GM23338 (cell line): ENCODE measurements around the gene CLPTM1L.

Source experiments
- CREB1 ChIP-seq: fragments of 250-450 bp; sonication (Bioruptor Pico); IDR thresholded peaks from 2 replicates; pipeline ENCODE4 v1.5.0; 2020; ENCODE audit warnings: low read depth, mild to moderate bottlenecking, moderate library complexity
- EZH2 ChIP-seq: fragments of 200-600 bp; sonication (generic); IDR thresholded peaks from one replicate; pipeline ENCODE4 v1.8.0; 2017; ENCODE audit warnings: antibody characterized with exemption, mild to moderate bottlenecking, low read depth; ENCODE audit not compliant: unreplicated experiment
- EZH2phosphoT487 ChIP-seq: fragments of 200-600 bp; sonication (generic); IDR thresholded peaks from one replicate; pipeline ENCODE4 v1.8.1; 2018; ENCODE audit warnings: antibody characterized with exemption; ENCODE audit not compliant: unreplicated experiment
- JUNB ChIP-seq: IDR thresholded peaks from one replicate; pipeline ENCODE4 v1.6.1; 2016; ENCODE audit warnings: antibody characterized with exemption; ENCODE audit not compliant: unreplicated experiment
- POLR2AphosphoS5 ChIP-seq: IDR thresholded peaks from 2 replicates; pipeline ENCODE4 v1.6.1; 2016; ENCODE audit warnings: antibody characterized with exemption, low read depth
- STAT1 ChIP-seq: IDR thresholded peaks from one replicate; pipeline ENCODE4 v1.6.1; 2016; ENCODE audit warnings: antibody characterized with exemption; ENCODE audit not compliant: unreplicated experiment
- ZNF114 ChIP-seq: fragments of 250-450 bp; sonication (Bioruptor Pico); IDR thresholded peaks from 2 replicates; pipeline ENCODE4 v1.5.0; 2020; ENCODE audit warnings: mild to moderate bottlenecking, moderate library complexity
- TF ChIP-seq, protein P1 (sequence below), 2 experiments: fragments of 200-600 bp in 1 of 2; sonication (generic) in 1 of 2; conservative IDR thresholded peaks; 2 replicates each; pipeline versions ENCODE4 v1.5.1 to v1.6.1; 2016 to 2017; ENCODE audit warnings: antibody characterized with exemption in 2 of 2, low read depth in 2 of 2, mild to moderate bottlenecking in 2 of 2, moderate library complexity in 1 of 2
- TF ChIP-seq, protein P2 (sequence below): IDR thresholded peaks from one replicate; pipeline ENCODE4 v1.6.1; 2018; ENCODE audit warnings: antibody characterized with exemption; ENCODE audit not compliant: unreplicated experiment

- TF ChIP-seq, protein P1, sequence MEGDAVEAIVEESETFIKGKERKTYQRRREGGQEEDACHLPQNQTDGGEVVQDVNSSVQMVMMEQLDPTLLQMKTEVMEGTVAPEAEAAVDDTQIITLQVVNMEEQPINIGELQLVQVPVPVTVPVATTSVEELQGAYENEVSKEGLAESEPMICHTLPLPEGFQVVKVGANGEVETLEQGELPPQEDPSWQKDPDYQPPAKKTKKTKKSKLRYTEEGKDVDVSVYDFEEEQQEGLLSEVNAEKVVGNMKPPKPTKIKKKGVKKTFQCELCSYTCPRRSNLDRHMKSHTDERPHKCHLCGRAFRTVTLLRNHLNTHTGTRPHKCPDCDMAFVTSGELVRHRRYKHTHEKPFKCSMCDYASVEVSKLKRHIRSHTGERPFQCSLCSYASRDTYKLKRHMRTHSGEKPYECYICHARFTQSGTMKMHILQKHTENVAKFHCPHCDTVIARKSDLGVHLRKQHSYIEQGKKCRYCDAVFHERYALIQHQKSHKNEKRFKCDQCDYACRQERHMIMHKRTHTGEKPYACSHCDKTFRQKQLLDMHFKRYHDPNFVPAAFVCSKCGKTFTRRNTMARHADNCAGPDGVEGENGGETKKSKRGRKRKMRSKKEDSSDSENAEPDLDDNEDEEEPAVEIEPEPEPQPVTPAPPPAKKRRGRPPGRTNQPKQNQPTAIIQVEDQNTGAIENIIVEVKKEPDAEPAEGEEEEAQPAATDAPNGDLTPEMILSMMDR (conservative IDR thresholded peaks at IDR 0.05; ENCODE audit: low read depth in 2 of 2), result no peak
- TF ChIP-seq STAT1, result no peak
- TF ChIP-seq, protein P2, sequence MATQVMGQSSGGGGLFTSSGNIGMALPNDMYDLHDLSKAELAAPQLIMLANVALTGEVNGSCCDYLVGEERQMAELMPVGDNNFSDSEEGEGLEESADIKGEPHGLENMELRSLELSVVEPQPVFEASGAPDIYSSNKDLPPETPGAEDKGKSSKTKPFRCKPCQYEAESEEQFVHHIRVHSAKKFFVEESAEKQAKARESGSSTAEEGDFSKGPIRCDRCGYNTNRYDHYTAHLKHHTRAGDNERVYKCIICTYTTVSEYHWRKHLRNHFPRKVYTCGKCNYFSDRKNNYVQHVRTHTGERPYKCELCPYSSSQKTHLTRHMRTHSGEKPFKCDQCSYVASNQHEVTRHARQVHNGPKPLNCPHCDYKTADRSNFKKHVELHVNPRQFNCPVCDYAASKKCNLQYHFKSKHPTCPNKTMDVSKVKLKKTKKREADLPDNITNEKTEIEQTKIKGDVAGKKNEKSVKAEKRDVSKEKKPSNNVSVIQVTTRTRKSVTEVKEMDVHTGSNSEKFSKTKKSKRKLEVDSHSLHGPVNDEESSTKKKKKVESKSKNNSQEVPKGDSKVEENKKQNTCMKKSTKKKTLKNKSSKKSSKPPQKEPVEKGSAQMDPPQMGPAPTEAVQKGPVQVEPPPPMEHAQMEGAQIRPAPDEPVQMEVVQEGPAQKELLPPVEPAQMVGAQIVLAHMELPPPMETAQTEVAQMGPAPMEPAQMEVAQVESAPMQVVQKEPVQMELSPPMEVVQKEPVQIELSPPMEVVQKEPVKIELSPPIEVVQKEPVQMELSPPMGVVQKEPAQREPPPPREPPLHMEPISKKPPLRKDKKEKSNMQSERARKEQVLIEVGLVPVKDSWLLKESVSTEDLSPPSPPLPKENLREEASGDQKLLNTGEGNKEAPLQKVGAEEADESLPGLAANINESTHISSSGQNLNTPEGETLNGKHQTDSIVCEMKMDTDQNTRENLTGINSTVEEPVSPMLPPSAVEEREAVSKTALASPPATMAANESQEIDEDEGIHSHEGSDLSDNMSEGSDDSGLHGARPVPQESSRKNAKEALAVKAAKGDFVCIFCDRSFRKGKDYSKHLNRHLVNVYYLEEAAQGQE, result no peak
- TF ChIP-seq EZH2phosphoT487, result no peak
- TF ChIP-seq EZH2, result no peak
- no peak for TF ChIP-seq POLR2AphosphoS5
- no peak for TF ChIP-seq JUNB
- no peak for TF ChIP-seq ZNF114 (CRISPR knock-in tag)
- TF ChIP-seq CREB1, result no peak
These were observed 1.6 kb downstream of the CLPTM1L start for GRCh38 chr5:1343315-1343751.
